Measurements from ENCODE around the gene RASSF8.

DNA sequence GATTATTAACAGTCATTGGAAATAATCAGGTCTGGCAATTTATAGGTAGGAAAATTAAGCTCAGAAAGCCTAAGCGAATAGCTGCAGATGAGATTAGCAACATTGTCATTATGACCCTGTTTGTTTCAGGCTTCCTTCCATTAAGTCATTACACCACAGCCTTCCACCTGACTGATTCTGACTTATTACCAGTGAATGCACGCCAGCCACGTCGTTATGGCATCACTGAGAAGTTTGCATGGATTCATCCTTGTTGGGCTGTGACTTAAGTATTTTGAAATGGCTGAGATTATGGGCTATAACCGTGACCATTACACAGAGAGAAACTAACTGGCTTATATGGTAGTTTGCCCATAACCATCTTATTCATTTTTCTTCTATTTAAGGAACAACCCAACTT, 18.6 kb downstream of the RASSF8 start:
- TF ChIP-seq SUZ12 (IDR thresholded peaks at IDR 0.05; ENCODE audit: extremely low read depth, insufficient read depth, insufficient read length) (no peak), YY1 (IDR thresholded peaks at IDR 0.05; ENCODE audit: insufficient read depth, insufficient read length) (no peak)

All from NT2/D1 (cell line).